OCI-LY1 (cell line): ENCODE results near the gene SLC35C1.
A peak's percentile ranks its signal among the peaks of the same experiment; 100 is the strongest.

Experiments used
- H2AFZ ChIP-seq: fragments of 200-600 bp; sonication (generic), shearing (Covaris generic); 2 replicates; pipeline ENCODE4 v1.6.0; 2014; ENCODE audit warnings: antibody characterized with exemption, mild to moderate bottlenecking, low read length
- H3F3A ChIP-seq: fragments of 200-600 bp; sonication (generic), shearing (Covaris generic); 2 replicates; pipeline ENCODE4 v1.6.0; 2014; ENCODE audit warnings: mild to moderate bottlenecking, antibody characterized with exemption, low read length, moderate library complexity; ENCODE audit not compliant: insufficient read depth
- H3K27ac ChIP-seq: fragments of 200-600 bp; sonication (generic); 2 replicates; pipeline ENCODE4 v1.5.1; 2014; ENCODE audit warnings: low read length, mixed run types, mild to moderate bottlenecking, low read depth; ENCODE audit not compliant: poor library complexity, severe bottlenecking
- H3K27me3 ChIP-seq: fragments of 200-600 bp; sonication (generic); 2 replicates; pipeline ENCODE4 v1.6.0; 2014; ENCODE audit warnings: antibody characterized with exemption, mild to moderate bottlenecking, low read length, moderate library complexity; ENCODE audit not compliant: insufficient read depth
- H3K36me3 ChIP-seq: fragments of 200-600 bp; sonication (generic); 2 replicates; pipeline ENCODE4 v1.6.1; 2014; ENCODE audit warnings: mild to moderate bottlenecking, antibody characterized with exemption, low read length, moderate library complexity, mixed read lengths; ENCODE audit not compliant: insufficient read depth
- H3K4me1 ChIP-seq: fragments of 200-600 bp; sonication (generic); 2 replicates; pipeline ENCODE4 v1.5.1; 2014; ENCODE audit warnings: mild to moderate bottlenecking, low read length, moderate library complexity; ENCODE audit not compliant: insufficient read depth, severe bottlenecking
- H3K4me2 ChIP-seq: fragments of 200-600 bp; sonication (generic), shearing (Covaris generic); 2 replicates; pipeline ENCODE4 v1.6.1; 2014; ENCODE audit warnings: low read length
- H3K4me3 ChIP-seq: fragments of 200-600 bp; sonication (generic); 2 replicates; pipeline ENCODE4 v1.5.1; 2014; ENCODE audit warnings: low read length, low read depth, mild to moderate bottlenecking, mixed read lengths; ENCODE audit not compliant: poor library complexity, severe bottlenecking
- H3K79me2 ChIP-seq: fragments of 200-600 bp; shearing (Covaris generic); 2 replicates; pipeline ENCODE4 v1.6.1; 2016; ENCODE audit warnings: mixed run types, low read length, mixed read lengths; ENCODE audit not compliant: insufficient read depth
- H3K9ac ChIP-seq: fragments of 200-600 bp; sonication (generic), shearing (Covaris generic); 2 replicates; pipeline ENCODE4 v1.6.1; 2014; ENCODE audit warnings: mild to moderate bottlenecking, low read length, mixed read lengths
- H3K9me2 ChIP-seq: fragments of 200-600 bp; sonication (generic), shearing (Covaris generic); 2 replicates; pipeline ENCODE4 v1.6.1; 2014; ENCODE audit warnings: low read depth, mild to moderate bottlenecking, low read length, mixed read lengths
- H3K9me3 ChIP-seq: fragments of 200-600 bp; shearing (Covaris generic); 2 replicates; pipeline ENCODE4 v1.6.1; 2014; ENCODE audit warnings: low read length, mixed read lengths
- H4K20me1 ChIP-seq: fragments of 200-600 bp; sonication (generic), shearing (Covaris generic); 2 replicates; pipeline ENCODE4 v1.6.0; 2016; ENCODE audit warnings: mild to moderate bottlenecking, low read length; ENCODE audit not compliant: insufficient read depth
- CTCF ChIP-seq: fragments of 200-600 bp; sonication (generic), shearing (Covaris generic); IDR thresholded peaks from 2 replicates; pipeline ENCODE4 v1.5.1; 2017; ENCODE audit warnings: mild to moderate bottlenecking, antibody characterized with exemption, low read length, moderate library complexity, mixed read lengths
- EZH2 ChIP-seq: fragments of 200-600 bp; sonication (generic), shearing (Covaris generic); IDR thresholded peaks from 2 replicates; pipeline ENCODE4 v1.8.0; 2017; ENCODE audit warnings: borderline replicate concordance, mixed run types, mild to moderate bottlenecking, antibody characterized with exemption, low read length, moderate library complexity, mixed read lengths

SLC35C1 gene

GRCh38 chr11:45816614-45817013, 11.7 kb downstream of the SLC35C1 start:
- Histone ChIP-seq H3K9ac (no peak overlapping the region), H3K4me3 (no peak overlapping the region), H3K4me2 (no peak overlapping the region), H3K36me3 (no peaks in the 10 kb centered on the region; the same call in 1 of the 2 replicates), H4K20me1 (no peaks in the 10 kb centered on the region), H3K9me3 (no peaks in the 10 kb centered on the region), H3K27ac (peak overlapping the region; percentile 27), H3K9me2 (no peaks in the 10 kb centered on the region), H3F3A (no peaks in the 10 kb centered on the region), H3K79me2 (no peaks in the 10 kb centered on the region), H3K27me3 (no peaks in the 10 kb centered on the region), H2AFZ (no peak overlapping the region), H3K4me1 (peaks cover 22% of the 10 kb centered on the region)
- no peak for TF ChIP-seq EZH2
- TF ChIP-seq CTCF: no peak

- H3K4me3 ChIP-seq: no peak overlapping the region
- H2AFZ ChIP-seq: no peak overlapping the region
- no peak for TF ChIP-seq CTCF
- TF ChIP-seq EZH2: no peak
- peaks cover 22% of the 10 kb centered on the region for H3K4me1 ChIP-seq
- no peaks in the 10 kb centered on the region for H3K27me3 ChIP-seq
- H3K27ac ChIP-seq: peak overlapping the region; percentile 27
- no peak overlapping the region for H3K9ac ChIP-seq
- H3K9me2 ChIP-seq: no peaks in the 10 kb centered on the region
- H3K79me2 ChIP-seq: no peaks in the 10 kb centered on the region
- H3K36me3 ChIP-seq: no peaks in the 10 kb centered on the region
- no peaks in the 10 kb centered on the region for H3K9me3 ChIP-seq
- no peaks in the 10 kb centered on the region for H4K20me1 ChIP-seq
- no peaks in the 10 kb centered on the region for H3F3A ChIP-seq
- no peak overlapping the region for H3K4me2 ChIP-seq
Observed at GRCh38 chr11:45817191-45817590, 12.2 kb downstream of the SLC35C1 start.

GRCh38 chr11:45818961-45819605, 14.1 kb downstream of the SLC35C1 start:
- peak overlapping the region; percentile 6 for H3K27ac ChIP-seq
- TF ChIP-seq EZH2 (no peak), CTCF (no peak)

More at GRCh38 chr11:45818961-45819605, 14.1 kb downstream of the SLC35C1 start:
- Histone ChIP-seq H3K27me3 (no peaks in the 10 kb centered on the region), H3K4me1 (peaks cover 22% of the 10 kb centered on the region), H3K9me2 (no peaks in the 10 kb centered on the region), H2AFZ (no peak overlapping the region), H3F3A (no peaks in the 10 kb centered on the region), H3K4me2 (no peak overlapping the region), H3K9ac (no peak overlapping the region), H3K9me3 (no peaks in the 10 kb centered on the region), H3K36me3 (no peaks in the 10 kb centered on the region), H4K20me1 (no peaks in the 10 kb centered on the region), H3K79me2 (no peaks in the 10 kb centered on the region), H3K4me3 (no peak overlapping the region)
